Embryonic facial prominence (tissue), 1 donor: ENCODE results near the gene PACSIN3.
"Not testable (repeated sequence)": the region's sequence is repeated elsewhere in the genome, so short reads cannot be mapped to it uniquely, and the experiment has no call there.

Experiments
- DNase-seq: peaks from one replicate; pipeline ENCODE4 v3.0.0-alpha.2; 2016; ENCODE audit errors: extremely low spot score

PACSIN3 gene

GRCh38 chr11:47186076-47186699 is at the start of gene PACSIN3:
Gene PACSIN3, minus strand, starts transcription at chr11:47186434. Its CDS starts 3,707 bp downstream, at chr11:47182727.
- DNase-seq, result no peak

GRCh38 chr11:47235163-47235562 is 48.9 kb upstream of the PACSIN3 start:
- DNase-seq, result no peak

GRCh38 chr11:47234669-47235100 is 48.5 kb upstream of the PACSIN3 start:
- DNase-seq, result no peak

GRCh38 chr11:47233989-47234668 is 47.9 kb upstream of the PACSIN3 start:
- no peak for DNase-seq

GRCh38 chr11:47233051-47233450 is 46.8 kb upstream of the PACSIN3 start:
- DNase-seq, result no peak

- no peak for DNase-seq
Observed at GRCh38 chr11:47229161-47229560, 42.9 kb upstream of the PACSIN3 start.

- no peak for DNase-seq
Observed at GRCh38 chr11:47225552-47226400, 39.5 kb upstream of the PACSIN3 start.

- DNase-seq, result no peak
Observed at GRCh38 chr11:47222696-47223095, 36.5 kb upstream of the PACSIN3 start.

GRCh38 chr11:47220401-47220821 is 34.2 kb upstream of the PACSIN3 start:
- DNase-seq, result no peak

GRCh38 chr11:47216121-47216798 is 30.0 kb upstream of the PACSIN3 start:
- DNase-seq, result peak; percentile 7

- DNase-seq, result no peak
Observed at GRCh38 chr11:47215366-47215910, 29.2 kb upstream of the PACSIN3 start.

GRCh38 chr11:47213950-47214565 is 27.8 kb upstream of the PACSIN3 start:
- DNase-seq, result no peak

GRCh38 chr11:47212938-47213337 is 26.7 kb upstream of the PACSIN3 start:
- DNase-seq, result no peak

GRCh38 chr11:47208628-47209027 is 22.4 kb upstream of the PACSIN3 start:
- no peak for DNase-seq

GRCh38 chr11:47208008-47208552 is 21.8 kb upstream of the PACSIN3 start:
- DNase-seq, result not testable (repeated sequence)

- no peak for DNase-seq
Observed at GRCh38 chr11:47207459-47207858, 21.2 kb upstream of the PACSIN3 start.

GRCh38 chr11:47206577-47206976 is 20.3 kb upstream of the PACSIN3 start:
- not testable (repeated sequence) for DNase-seq

GRCh38 chr11:47204637-47204989 is 18.4 kb upstream of the PACSIN3 start:
- no peak for DNase-seq

GRCh38 chr11:47202576-47202975 is 16.3 kb upstream of the PACSIN3 start:
- no peak for DNase-seq

- no peak for DNase-seq
Observed at GRCh38 chr11:47201015-47201414, 14.8 kb upstream of the PACSIN3 start.

GRCh38 chr11:47198161-47198560 is 11.9 kb upstream of the PACSIN3 start:
- DNase-seq, result not testable (repeated sequence)
